ENCODE measurements around the gene NLGN1.

Gene NLGN1

DNA sequence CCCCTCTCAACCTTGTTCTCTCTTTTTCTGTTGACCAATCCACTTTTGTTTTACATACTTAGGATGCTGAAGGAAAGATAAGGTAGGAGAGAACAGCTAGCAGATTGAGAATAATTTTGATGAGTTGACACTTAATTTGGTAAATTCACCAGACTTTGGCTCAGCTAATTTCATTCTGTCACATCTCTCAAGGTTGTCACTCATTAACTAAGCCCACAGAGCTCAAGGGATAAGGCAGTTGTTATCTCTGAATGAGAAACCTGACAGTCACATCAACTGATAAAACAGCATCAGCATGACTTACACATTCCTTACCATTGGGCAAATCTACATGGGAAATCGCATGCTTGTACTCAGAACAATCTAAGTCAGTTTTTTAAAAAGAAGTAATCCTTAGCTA lies 591.4 kb downstream of the NLGN1 start:
- no peak for DNase-seq (ENCODE audit: low spot score)

DNA sequence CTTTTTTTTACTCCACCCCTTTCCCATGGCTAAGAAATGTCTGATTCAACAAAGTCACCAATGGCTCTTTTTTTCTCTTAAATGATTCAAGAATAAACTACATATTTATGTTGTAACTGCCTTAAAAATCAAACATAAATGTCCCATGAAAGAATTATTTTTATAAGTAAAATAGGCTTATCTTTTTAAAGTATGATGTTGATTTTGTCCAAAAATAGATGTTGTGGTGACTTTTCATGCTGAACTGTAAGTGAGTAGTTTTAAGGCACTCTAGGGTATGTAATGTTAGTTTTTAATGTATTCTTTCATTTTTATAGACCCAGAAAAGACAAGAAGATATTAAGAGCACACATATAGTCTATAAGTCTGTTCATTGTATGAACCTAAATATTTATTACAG lies 594.9 kb downstream of the NLGN1 start:
- no peak for DNase-seq (ENCODE audit: low spot score)

- DNase-seq (ENCODE audit: low spot score): no peak
These were observed 595.8 kb downstream of the NLGN1 start for GRCh38 chr3:173993299-173993698.

DNA sequence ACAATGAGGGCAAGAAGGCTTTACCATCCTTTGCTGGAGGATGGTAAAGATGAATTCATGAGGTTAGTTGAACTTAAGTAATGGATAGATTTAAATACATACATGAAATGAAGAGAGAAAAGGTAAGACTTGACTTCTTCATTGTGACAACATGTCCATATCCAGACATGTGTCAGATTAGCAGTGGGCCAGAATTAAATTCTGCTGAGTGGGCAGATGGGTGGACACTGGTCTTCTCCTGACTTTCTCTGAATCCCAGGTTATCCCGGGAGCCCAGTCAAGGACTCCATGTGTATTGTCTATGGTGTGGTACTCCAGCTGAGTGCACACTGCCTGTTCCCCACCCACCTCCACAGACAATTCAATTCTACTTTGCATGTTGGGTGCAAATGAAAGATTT lies 603.1 kb downstream of the NLGN1 start:
- DNase-seq (ENCODE audit: low spot score): no peak

DNA sequence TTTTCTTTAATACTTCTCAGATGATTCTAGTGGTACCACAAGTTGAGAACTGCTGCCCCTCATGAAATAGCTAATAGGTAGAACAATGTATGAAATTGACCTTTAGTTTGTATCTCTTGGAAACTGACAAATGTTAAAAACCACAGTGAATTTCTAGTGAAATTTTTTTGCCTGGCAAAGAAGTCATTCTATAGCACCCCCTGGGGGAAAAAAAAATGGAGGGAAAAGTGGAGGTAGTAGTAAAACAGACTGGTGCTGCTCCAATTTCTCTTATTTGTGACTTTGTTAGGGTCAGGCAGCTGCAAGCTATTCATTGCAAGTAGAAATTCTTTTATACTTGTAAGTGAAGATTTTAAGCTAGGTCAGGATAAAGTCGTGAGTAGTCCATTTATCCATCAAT lies 605.0 kb downstream of the NLGN1 start:
- DNase-seq (ENCODE audit: low spot score): no peak

- DNase-seq (ENCODE audit: low spot score): no peak
These were observed 613.4 kb downstream of the NLGN1 start for GRCh38 chr3:174010907-174011306.

- DNase-seq (ENCODE audit: low spot score): no peak
These were observed 618.6 kb downstream of the NLGN1 start for GRCh38 chr3:174016186-174016585.

- no peak for DNase-seq (ENCODE audit: low spot score)
These were observed 622.6 kb downstream of the NLGN1 start for GRCh38 chr3:174020156-174020555.

- DNase-seq (ENCODE audit: low spot score): no peak
These were observed 625.9 kb downstream of the NLGN1 start for GRCh38 chr3:174023421-174023820.

GRCh38 chr3:174028673-174029072 lies 631.1 kb downstream of the NLGN1 start:
- no peak for DNase-seq (ENCODE audit: low spot score)

- no peak for DNase-seq (ENCODE audit: low spot score)
These were observed 637.9 kb downstream of the NLGN1 start for GRCh38 chr3:174035328-174035886.

DNA sequence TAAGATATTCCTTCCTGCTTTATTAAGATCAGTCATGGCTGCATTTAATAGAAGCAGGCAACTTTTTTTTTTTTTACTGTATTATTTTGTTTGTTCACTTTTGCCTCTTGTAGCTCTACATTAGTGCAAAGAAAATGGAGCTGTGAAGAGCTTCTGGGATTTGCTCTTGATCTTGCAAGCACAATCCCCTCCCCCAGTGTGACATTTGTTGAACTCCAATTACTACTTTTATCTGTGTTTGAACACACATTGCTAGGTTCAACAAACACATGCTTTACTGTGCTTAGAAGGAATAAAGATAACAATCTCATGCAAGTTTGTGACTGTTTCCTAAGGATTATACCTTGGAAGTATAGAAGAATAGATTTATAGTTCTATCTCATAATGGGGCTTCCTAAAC lies 648.8 kb downstream of the NLGN1 start:
- DNase-seq (ENCODE audit: low spot score): no peak

- no peak for DNase-seq (ENCODE audit: low spot score)
These were observed 651.9 kb downstream of the NLGN1 start for GRCh38 chr3:174049472-174049871.

GRCh38 chr3:174051191-174051590 lies 653.6 kb downstream of the NLGN1 start:
- no peak for DNase-seq (ENCODE audit: low spot score)

DNA sequence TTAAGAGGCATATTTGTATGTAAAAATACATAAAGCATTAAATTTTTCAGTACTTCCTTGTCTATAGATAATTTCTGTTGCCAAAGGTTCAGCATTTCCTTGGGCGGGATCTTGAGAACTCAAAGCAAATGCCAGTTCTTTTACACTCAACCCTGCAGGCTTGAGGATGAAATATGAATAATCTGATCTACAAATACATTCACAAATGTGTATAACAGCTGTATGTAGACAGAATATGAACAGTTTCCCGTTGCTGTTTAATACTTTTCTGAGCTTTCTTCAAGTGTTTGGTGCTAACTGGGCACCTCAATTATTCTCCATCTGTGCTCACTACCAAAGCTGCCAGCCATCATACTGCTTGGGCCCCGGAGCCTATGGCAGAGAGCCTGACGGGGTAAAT lies 661.3 kb downstream of the NLGN1 start:
- DNase-seq (ENCODE audit: low spot score): no peak

DNA sequence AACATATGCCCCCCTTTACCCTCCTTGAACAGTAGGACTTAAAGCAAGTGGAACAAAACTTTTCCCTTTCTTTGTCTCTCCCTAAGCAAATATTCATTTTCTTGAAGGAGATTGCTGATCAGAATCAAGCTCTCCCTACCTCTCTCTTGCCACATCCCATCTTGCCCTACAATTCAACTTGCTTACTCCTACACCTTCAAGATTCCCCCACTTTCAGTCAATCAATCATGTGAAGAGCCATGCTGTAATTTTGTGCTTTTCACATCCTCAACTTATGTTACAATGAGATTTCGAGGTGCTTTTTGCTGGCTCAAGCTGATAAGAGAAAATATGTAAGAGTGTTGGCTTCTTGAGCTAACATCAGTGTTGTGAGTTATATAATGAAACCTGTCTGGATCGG lies 662.9 kb downstream of the NLGN1 start:
- no peak for DNase-seq (ENCODE audit: low spot score)

DNA sequence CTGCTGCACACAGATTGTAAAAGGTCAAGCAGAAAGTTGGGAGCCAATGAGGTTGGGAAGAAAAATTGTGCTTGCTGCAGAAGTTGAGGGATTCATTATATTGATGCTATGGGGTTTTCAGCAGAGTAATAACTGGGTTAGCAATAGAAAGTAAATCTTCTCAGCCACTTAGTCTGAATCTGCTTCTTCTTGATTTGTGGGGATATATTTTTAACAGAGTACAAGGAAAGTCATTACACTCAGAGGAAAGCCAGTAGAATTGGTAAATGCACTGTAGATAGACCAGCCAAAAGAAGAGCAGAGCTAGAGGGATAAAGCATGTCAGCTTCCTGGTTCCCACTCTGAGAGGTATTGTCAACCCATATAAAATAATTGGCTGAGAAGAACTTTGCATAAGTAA lies 663.6 kb downstream of the NLGN1 start:
- no peak for DNase-seq (ENCODE audit: low spot score)

DNA sequence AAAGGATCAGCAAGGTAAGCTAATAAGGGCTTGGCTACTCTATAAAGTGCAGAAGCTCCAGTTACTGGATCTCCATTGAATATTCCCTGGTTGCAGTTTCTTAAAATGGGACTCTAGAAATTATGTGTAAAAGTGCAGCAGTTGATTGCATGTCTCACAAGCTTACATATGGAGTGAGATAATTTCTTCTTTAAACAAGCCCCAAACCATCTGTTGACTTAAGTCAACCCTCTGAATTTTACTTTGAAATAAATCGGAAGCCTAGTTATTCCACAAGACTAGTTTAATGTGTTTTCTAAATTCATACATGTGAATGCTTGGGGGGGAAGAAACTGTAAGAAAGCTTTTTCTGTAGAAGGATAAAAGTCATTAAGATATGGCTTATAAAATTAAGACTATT lies 664.2 kb downstream of the NLGN1 start:
- no peak for DNase-seq (ENCODE audit: low spot score)

- DNase-seq (ENCODE audit: low spot score): no peak
These were observed 665.4 kb downstream of the NLGN1 start for GRCh38 chr3:174062923-174063322.

DNA sequence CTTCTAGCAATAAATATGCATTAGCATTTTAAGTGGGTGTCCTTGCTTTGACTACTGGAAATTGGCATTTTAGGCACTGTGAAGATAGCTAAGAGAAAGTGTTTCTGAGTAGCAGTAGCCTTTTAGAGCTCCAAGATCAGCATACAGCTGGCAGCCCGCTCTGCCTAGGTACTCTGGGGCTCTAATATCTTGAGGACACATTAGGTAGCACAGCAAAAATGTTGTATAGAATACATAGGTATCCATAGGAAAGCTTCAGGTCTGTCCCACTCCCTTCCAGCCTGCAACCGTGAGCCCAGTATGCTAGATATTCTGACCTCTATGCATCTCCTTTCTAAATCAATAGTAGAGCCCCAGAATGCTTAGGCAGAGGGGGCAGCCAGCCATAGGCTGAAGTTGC lies 670.5 kb downstream of the NLGN1 start:
- DNase-seq (ENCODE audit: low spot score): no peak

DNA sequence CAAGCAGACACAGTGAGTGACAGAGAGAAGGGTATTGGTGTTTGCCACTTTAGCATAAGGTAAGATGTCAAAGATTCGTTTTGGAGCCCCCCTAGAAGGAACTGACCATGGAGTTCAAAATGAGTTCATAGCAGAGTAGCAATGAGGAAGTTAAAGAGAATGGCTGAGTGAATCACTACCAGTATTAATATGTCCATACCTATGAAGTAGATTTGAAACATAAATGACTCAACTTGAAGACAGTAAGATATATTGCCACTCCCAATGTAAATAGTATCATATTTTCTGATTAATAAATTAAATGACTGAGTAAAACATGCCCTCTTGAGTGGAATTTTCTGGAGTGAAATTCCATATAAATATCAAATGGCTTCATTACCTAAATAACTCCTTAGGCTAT lies 675.1 kb downstream of the NLGN1 start:
- DNase-seq (ENCODE audit: low spot score): no peak

- no peak for DNase-seq (ENCODE audit: low spot score)
These were observed 686.2 kb downstream of the NLGN1 start for GRCh38 chr3:174083706-174084105.

GRCh38 chr3:174089592-174089991 lies 692.0 kb downstream of the NLGN1 start:
- DNase-seq (ENCODE audit: low spot score): no peak

GRCh38 chr3:174094669-174095068 lies 697.1 kb downstream of the NLGN1 start:
- DNase-seq (ENCODE audit: low spot score): no peak

GRCh38 chr3:174097686-174098085 lies 700.1 kb downstream of the NLGN1 start:
- DNase-seq (ENCODE audit: low spot score): no peak

Measured in CD4-positive, alpha-beta T cell treated with Interleukin-2 at 100 ng/mL for 4 hours (primary cell).